Thymus (tissue), 11 donors: ENCODE measurements around the gene MAP2K5. TPM values are rescaled to one million over a fixed set of nuclear protein-coding genes. Genes with fewer than 3 reads are reported as not detected.

Experiments
- DNase-seq, 9 donors: peaks; one replicate each; pipeline ENCODE4 v3.0.0-alpha.2; 2013; ENCODE audit warnings: low spot score in 9 of 9, low read depth in 6 of 9, missing footprints in 1 of 9
- H3K27ac ChIP-seq, 2 donors: one replicate each; pipeline ENCODE4 v1.5.1; 2013; ENCODE audit warnings: control low read depth in 1 of 2, low read depth in 1 of 2, low read length in 1 of 2, mild to moderate bottlenecking in 1 of 2, moderate library complexity in 1 of 2
- H3K27me3 ChIP-seq, 2 donors: one replicate each; pipeline ENCODE4 v1.5.1; 2013; ENCODE audit warnings: low read length in 1 of 2; ENCODE audit not compliant: control insufficient read depth in 2 of 2, insufficient read depth in 1 of 2
- H3K36me3 ChIP-seq, 2 donors: one replicate each; pipeline ENCODE4 v1.5.1; 2013; ENCODE audit warnings: low read length in 1 of 2, mild to moderate bottlenecking in 1 of 2, moderate library complexity in 1 of 2; ENCODE audit not compliant: control insufficient read depth in 2 of 2, insufficient read depth in 2 of 2
- H3K4me1 ChIP-seq, 2 donors: one replicate each; pipeline ENCODE4 v1.5.1; 2013; ENCODE audit warnings: low read length in 2 of 2; ENCODE audit not compliant: control insufficient read depth in 2 of 2, insufficient read depth in 2 of 2
- H3K4me3 ChIP-seq, 2 donors: one replicate each; pipeline ENCODE4 v1.5.1; 2013; ENCODE audit warnings: low read length in 2 of 2, control low read depth in 1 of 2, mild to moderate bottlenecking in 1 of 2
- H3K9me3 ChIP-seq, 2 donors: one replicate each; pipeline ENCODE4 v1.5.1; 2013; ENCODE audit warnings: low read length in 1 of 2, mild to moderate bottlenecking in 1 of 2; ENCODE audit not compliant: control insufficient read depth in 2 of 2, insufficient read depth in 1 of 2
- WGBS: extraction: QIAGEN DNeasy Blood & Tissue Kit; methylation state at CpG from one replicate; pipeline ENCODE4 v1.1.7; 2013; 5-methylcytosine and 5-hydroxymethylcytosine counted together
- polyA plus RNA-seq: library from polyadenylated mRNA; stranded (reverse); fragments of 200-250 nt; gene quantifications from one replicate; pipeline ENCODE4 v1.2.3, GENCODE V29; 2013
- total RNA-seq: library from RNA; stranded (reverse); fragments of 120-200 nt; gene quantifications from one replicate; pipeline ENCODE4 v1.2.4, GENCODE V29; 2013
- donor health status: healthy.

Gene MAP2K5
- total and polyA plus RNA-seq, 2 donors: 9.4 to 16.3 TPM

DNA sequence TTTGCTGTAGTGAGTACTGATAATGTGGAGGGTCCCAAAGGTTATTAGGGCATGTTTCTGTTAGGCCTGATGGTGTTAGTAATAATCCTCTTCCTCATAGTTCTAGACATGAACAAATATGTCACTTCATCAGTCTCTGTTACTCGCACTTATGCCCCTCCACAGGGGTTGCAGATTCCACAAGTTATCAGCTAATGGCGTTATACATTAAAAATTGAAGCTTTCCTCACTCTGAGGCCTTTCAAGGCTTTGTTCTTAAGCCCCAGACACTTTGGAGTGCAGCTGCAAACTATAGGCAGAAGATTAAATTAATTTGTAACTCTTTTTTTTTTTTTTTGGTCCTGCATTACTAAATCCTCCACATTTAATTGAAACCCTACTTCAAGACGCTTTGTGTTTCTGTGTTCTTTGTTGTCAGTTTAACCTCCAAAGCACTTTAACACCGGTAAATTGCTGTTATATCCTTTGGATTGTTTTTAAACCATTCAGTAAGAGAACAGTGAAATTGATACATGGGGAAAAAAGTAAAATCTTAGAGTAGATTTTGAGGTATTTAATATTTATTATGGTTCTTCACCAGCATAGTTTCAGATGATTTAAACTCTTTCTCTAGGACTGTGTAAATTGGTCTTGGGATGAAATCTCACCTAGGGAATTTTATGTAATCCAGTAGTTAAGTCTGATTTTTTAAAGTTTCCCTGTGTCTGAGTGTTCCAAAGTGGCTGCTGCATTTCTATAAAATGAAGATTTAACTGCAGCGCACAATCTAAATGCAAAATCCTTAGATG is 179.7 kb downstream of the MAP2K5 start:
- Histone ChIP-seq H3K4me3 (no peak overlapping the region), H3K9me3 (no peaks in the 10 kb centered on the region), H3K4me1 (peaks cover 13 to 16% of the 10 kb centered on the region in 2 donors), H3K27me3 (no peaks in the 10 kb centered on the region), H3K27ac (no peak overlapping the region), H3K36me3 (no peaks in the 10 kb centered on the region)
- no peak for DNase-seq
- 95% methylated on average over 5 of the region's 5 CpGs for WGBS

DNA sequence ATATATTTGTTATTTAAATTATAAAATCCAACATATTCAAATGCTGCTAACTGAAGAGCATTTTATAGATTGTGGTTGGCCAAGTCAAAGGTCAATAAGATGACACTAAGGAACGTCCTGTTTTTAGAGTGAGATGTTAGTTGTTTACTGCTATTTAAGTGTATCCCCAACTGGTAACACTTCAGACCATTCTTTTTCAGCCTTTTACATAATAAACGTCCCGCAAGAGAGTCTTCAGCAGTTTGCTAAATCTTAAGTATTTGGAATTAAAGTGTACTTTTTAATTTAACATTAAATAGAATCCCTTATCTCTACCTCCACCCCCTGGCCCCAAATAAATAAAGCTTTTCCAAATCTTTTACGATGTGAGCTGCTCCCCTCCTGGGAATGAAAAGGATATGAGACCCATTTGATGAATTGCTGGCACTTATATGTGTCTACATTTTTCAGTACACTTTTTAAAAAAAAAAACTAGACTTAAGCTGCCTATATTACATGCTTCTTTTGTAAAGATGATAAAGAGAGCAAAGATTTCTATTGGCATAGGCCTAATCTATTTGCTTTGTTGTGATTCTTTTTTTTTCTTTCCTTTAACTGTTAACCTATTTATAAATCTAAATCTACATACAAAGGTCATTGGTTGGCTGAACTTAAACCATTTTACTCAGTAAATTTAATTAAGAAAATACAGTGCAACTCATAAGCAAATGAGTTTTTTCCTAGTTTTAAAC is 181.0 kb downstream of the MAP2K5 start:
- Histone ChIP-seq H3K4me1 (peaks cover 13 to 16% of the 10 kb centered on the region in 2 donors), H3K36me3 (no peaks in the 10 kb centered on the region), H3K4me3 (no peak overlapping the region), H3K9me3 (no peaks in the 10 kb centered on the region), H3K27ac (no peak overlapping the region), H3K27me3 (no peaks in the 10 kb centered on the region)
- DNase-seq: no peak
- 97% methylated on average over 4 of the region's 4 CpGs for WGBS

- peak in 5 of 9 donors; percentile 35 to 74 (median 36) for DNase-seq
- H3K36me3 ChIP-seq: no peaks in the 10 kb centered on the region
- peak overlapping the region; percentile 53 to 70 for H3K27ac ChIP-seq
- no peaks in the 10 kb centered on the region for H3K27me3 ChIP-seq
- WGBS: 76% methylated on average over 4 of the region's 4 CpGs
- H3K4me3 ChIP-seq: no peak overlapping the region
- no peaks in the 10 kb centered on the region for H3K9me3 ChIP-seq
- peaks cover 13 to 16% of the 10 kb centered on the region in 2 donors for H3K4me1 ChIP-seq
Measured at GRCh38 chr15:67724691-67725375, 182.3 kb downstream of the MAP2K5 start.

GRCh38 chr15:67730135-67730534 is 187.6 kb downstream of the MAP2K5 start:
- Histone ChIP-seq H3K9me3 (no peaks in the 10 kb centered on the region), H3K27me3 (no peaks in the 10 kb centered on the region), H3K36me3 (no peaks in the 10 kb centered on the region), H3K4me1 (peaks cover 9 to 15% of the 10 kb centered on the region in 2 donors), H3K27ac (no peak overlapping the region), H3K4me3 (no peak overlapping the region)
- WGBS: 95% methylated on average over 1 of the region's 1 CpG
- no peak for DNase-seq

DNA sequence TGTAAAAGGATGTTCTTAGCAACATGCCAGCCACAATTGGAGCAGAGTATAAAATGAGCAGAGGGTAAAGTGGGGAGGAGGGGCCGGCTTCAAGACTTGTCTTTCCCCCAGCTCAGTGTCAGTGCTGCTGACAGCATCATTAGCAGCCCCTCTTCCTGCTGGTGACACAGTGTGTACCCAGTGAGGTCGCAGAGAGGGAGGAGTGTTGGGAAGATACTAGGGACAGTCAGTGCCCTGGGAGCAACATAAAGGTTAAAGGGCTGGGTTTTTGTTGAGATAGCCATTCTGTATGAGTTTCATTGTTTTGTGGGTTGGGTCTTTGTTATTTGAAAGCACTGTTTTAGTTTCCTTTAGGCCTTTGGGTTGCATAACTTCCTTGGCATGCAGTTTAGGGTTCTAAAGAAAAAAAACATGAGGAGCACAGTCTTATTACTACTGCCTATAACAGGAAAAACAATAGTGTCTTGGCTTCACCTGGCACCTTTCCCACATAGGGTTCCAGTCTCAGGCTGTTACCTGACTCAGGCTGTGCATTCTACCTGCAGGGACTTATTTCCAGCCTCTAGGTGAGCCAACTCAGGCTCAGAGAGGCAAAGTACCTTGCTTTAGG is 188.7 kb downstream of the MAP2K5 start:
- H3K27ac ChIP-seq: no peak overlapping the region
- H3K9me3 ChIP-seq: no peaks in the 10 kb centered on the region
- no peaks in the 10 kb centered on the region for H3K36me3 ChIP-seq
- DNase-seq: peak in 1 of 9 donors; percentile 48
- H3K4me3 ChIP-seq: no peak overlapping the region
- peaks cover 9 to 12% of the 10 kb centered on the region in 2 donors for H3K4me1 ChIP-seq
- 48% methylated on average over 2 of the region's 2 CpGs for WGBS
- H3K27me3 ChIP-seq: no peaks in the 10 kb centered on the region

GRCh38 chr15:67732164-67732563 is 189.7 kb downstream of the MAP2K5 start:
- H3K27ac ChIP-seq: no peak overlapping the region
- no peak overlapping the region for H3K4me3 ChIP-seq
- peaks cover 9 to 12% of the 10 kb centered on the region in 2 donors for H3K4me1 ChIP-seq
- no peak for DNase-seq
- no peaks in the 10 kb centered on the region for H3K9me3 ChIP-seq
- no peaks in the 10 kb centered on the region for H3K27me3 ChIP-seq
- H3K36me3 ChIP-seq: no peaks in the 10 kb centered on the region

DNA sequence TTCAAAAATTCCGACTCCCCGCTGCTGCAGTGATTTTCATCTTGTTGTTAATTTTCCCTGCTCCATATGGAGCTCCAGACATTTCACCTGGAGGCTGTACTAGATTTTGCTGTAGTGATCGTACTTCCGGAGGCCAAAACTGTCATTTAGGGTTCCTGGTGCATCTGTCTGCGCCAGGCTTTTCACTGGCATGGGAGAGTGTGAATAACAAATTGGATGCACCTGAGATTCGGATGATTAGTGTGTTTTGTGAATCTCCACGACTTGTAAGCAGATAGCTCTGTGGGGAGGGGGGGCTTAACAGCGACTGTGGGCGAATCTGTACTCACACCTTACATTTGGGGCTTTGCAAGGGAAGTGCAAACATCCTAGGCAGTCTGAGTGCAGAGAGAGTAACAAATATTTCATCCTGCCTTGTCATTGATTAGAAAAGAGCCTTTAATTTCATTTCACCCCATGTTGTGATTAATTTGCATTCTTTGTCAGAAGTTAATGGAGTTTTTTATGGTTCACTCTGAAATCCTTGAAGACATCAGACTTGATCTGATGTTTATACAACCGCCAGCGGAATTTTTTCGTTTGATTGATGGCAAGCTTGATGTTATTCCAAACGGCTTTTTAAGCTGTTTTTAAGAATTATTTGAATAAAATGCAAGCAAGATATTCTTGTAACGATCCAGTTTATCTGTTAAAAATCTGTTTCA is 190.3 kb downstream of the MAP2K5 start:
- WGBS: 95% methylated on average over 14 of the region's 14 CpGs
- Histone ChIP-seq H3K9me3 (no peaks in the 10 kb centered on the region), H3K36me3 (no peaks in the 10 kb centered on the region), H3K4me3 (no peak overlapping the region), H3K27ac (no peak overlapping the region), H3K27me3 (no peaks in the 10 kb centered on the region), H3K4me1 (peaks cover 9 to 12% of the 10 kb centered on the region in 2 donors)
- no peak for DNase-seq

DNA sequence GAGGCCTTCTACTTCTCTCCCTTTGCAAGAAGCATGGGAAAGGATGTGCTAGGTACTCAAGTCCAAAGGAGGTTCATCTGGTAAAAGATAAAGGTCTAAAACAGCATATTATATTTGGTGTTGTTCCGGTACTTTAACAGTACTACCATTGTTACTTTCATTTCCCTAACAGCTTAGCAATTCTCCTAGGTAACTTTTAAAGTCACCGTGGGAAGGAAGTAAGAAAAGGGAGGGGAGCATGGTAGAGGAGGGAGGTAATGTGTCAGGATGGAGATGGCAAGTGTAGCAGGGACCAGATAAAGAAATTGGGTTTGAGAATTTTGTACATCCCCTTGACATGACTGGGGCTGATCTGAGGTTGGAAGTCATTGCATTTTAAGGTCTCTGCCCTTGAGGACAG is 193.4 kb downstream of the MAP2K5 start:
- H3K4me3 ChIP-seq: no peak overlapping the region
- H3K27ac ChIP-seq: no peak overlapping the region
- H3K36me3 ChIP-seq: no peaks in the 10 kb centered on the region
- peaks cover 6 to 8% of the 10 kb centered on the region in 2 donors for H3K4me1 ChIP-seq
- DNase-seq: no peak
- H3K9me3 ChIP-seq: no peaks in the 10 kb centered on the region
- H3K27me3 ChIP-seq: no peaks in the 10 kb centered on the region
- 4% methylated on average over 2 of the region's 2 CpGs for WGBS
